Cortex of kidney (tissue), 1 donor: ENCODE results near the gene CACNA1B.
"Not testable (repeated sequence)": the region's sequence is repeated elsewhere in the genome, so short reads cannot be mapped to it uniquely, and the experiment has no call there.

Source experiments
- DNase-seq: peaks from one replicate; lab custom pipeline; 2025; lab: John Stamatoyannopoulos, UW

Gene CACNA1B

GRCh38 chr9:138015021-138015829 is 137.6 kb downstream of the CACNA1B start:
- no peak for DNase-seq

DNA sequence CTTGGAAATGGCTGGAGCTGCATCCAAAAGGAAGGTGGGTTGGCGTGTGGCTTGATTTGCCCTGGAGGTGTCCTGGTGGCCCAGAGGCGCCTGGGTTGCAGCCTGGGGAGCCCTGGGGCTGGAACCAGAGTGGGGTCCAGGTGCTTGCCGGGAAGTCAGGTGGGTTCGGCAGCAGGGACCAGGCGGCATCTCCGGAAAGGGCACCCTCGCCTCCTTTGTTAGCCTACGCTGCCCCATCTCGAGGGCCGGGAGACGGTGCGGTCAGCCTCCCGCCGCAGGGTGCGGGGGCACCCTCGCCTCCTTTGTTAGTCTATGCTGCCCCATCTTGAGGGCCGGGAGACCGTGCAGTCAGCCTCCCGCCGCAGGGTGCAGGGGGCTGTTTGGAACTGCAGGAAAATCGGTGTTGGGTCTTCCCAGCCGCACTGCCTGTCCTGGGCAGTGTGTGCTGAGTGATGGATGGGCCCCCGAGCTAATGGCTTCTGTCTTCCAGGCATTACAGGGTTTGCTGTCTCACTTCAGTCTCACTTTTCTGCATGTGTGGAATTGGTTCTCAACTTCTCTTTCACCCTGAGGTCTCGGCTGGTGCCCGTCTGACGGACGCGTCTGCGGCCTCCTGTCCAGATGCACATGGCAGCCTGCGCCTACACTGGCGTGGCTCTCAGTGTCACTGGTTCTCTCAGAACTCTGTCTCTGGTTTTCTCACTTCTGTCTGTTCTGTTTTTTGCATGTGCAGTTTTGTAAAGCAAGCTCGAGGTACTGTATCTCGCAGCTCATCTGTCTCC is 139.0 kb downstream of the CACNA1B start:
- DNase-seq = no peak

- DNase-seq = no peak
These were observed 139.6 kb downstream of the CACNA1B start for GRCh38 chr9:138017200-138017599.

- DNase-seq = not testable (repeated sequence)
These were observed 141.9 kb downstream of the CACNA1B start for GRCh38 chr9:138019514-138019913.

- DNase-seq = no peak
These were observed 142.7 kb downstream of the CACNA1B start for GRCh38 chr9:138020120-138020794.

DNA sequence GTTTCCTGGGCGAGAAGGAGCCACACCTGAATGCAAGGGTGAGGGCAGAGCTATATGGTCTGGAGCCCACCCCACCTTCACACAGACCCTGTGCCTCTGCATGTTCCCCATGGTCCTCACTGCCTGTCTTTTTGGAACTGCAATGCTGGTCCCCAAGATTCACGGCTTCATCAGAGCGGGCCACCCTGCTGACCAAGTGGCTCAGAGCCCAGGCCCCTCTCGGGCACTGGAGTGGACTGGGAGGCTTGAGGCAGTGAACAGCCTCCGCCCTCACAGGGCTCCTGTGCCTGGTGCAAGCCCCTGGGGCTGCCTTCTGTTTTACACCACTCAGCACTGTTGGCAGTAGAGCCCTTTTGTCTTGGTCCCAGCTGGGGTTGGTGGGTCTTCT is 143.2 kb downstream of the CACNA1B start:
- no peak for DNase-seq

- DNase-seq = no peak
These were observed 143.9 kb downstream of the CACNA1B start for GRCh38 chr9:138021251-138022056.

GRCh38 chr9:138022121-138022741 is 144.6 kb downstream of the CACNA1B start:
- DNase-seq = no peak

DNA sequence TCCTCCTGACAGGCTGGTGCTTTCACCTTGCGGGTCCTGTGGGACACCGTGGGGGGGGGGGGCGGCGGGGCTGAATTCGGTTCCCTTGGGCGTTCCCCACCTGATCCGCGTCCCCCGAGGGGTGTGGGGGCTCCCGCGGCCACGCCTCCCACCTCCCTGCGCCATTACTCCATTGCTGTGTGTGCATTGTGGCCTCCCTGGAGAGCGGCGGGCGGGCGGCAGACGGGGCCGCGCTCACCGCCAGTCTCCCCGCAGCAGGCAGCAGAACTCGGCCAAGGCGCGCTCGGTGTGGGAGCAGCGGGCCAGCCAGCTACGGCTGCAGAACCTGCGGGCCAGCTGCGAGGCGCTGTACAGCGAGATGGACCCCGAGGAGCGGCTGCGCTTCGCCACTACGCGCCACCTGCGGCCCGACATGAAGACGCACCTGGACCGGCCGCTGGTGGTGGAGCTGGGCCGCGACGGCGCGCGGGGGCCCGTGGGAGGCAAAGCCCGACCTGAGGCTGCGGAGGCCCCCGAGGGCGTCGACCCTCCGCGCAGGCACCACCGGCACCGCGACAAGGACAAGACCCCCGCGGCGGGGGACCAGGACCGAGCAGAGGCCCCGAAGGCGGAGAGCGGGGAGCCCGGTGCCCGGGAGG is 145.3 kb downstream of the CACNA1B start:
- no peak for DNase-seq

GRCh38 chr9:138023394-138024124 is 146.0 kb downstream of the CACNA1B start:
- no peak for DNase-seq

GRCh38 chr9:138024131-138024530 is 146.5 kb downstream of the CACNA1B start:
- DNase-seq = no peak

DNA sequence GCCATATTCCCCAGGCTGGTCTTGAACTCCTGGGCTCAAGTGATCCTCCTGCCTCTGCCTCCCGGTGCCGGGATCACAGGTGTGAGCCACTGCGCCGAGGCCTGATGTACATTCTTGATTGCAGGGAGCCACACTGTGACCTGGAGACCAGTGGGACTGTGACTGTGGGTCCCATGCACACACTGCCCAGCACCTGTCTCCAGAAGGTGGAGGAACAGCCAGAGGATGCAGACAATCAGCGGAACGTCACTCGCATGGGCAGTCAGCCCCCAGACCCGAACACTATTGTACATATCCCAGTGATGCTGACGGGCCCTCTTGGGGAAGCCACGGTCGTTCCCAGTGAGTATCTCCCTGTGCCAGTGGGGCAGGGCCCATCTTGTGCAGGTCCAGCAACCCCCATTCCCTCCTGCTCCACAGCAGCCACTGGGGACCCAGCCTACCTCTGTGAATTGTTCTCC is 147.3 kb downstream of the CACNA1B start:
- DNase-seq = no peak

GRCh38 chr9:138025417-138025816 is 147.8 kb downstream of the CACNA1B start:
- no peak for DNase-seq

DNA sequence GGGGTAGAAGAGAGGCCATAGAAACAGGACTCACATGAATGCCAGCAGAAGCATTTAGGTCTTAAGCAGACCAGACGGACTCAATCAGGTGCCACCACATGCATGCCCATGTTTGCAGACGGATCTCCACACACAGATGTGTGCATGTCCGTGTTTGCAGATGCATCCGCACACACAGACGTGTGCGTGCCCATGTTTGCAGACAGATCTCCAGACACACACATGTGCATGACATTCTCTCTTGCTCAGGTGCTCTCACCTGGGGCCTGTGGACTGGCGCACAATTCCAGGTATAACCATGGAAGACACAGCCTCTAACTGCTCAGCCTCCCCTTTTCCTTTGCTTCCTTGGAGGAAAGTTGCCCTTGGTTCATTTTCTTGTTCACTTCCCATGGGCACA is 148.3 kb downstream of the CACNA1B start:
- DNase-seq = no peak

DNA sequence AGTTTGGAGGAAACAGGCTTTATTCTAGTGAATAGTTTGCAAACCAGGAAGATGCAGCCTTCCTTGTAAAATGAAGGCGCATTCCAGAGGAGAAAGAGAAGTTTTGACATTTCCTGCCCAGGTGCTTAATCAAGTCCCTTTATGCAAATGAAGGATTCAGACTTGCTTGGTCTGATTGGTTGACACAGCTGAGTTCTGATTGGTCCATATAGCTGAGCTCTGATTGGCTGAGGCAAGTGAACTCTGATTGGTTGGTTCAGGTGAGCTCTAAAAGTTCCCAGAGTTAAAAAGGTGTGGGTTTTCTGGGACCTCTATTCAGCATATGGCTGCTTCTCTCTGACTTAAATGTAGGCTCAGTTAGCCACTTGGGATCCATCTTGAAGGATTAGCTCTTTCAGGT is 151.0 kb downstream of the CACNA1B start:
- no peak for DNase-seq

DNA sequence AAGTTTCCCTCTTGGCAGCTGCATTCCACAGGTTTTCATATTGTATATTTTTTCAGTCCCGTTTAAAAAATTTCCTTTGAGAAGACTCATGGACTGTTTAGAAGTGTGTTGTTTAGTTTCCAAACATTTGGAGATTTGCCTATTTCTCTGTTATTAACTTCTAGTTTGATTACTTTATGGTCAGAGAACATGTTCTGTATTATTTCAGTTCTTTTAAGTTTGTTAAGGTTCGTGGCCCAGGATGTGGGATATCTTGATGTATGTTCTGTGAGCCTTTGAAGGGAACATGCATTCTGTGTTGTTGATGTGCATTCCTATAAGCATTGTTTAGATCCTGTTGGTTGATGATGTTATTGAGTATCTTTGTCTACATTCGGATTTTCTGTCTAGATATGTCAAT is 153.6 kb downstream of the CACNA1B start:
- no peak for DNase-seq

DNA sequence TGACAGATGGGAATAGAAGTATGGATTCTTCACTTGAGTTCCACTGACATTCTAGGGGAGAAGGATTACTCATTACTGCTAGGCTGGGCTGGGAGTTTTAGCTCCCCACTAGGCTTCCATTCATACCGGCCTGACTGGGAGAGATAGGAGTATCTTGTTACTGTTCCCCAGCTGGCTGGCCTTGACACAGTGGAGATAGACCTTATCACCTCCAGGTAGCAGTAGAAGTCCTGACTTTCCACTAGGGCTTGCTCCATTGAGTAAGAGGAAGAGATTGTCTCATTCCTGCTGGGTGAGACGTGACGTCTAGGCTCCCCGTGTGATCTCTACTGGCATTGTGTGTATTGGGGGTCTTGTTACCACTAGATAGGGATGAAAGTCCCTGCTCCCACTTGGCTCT is 156.4 kb downstream of the CACNA1B start:
- no peak for DNase-seq

GRCh38 chr9:138037140-138037539 is 159.6 kb downstream of the CACNA1B start:
- no peak for DNase-seq

GRCh38 chr9:138038244-138038671 is 160.7 kb downstream of the CACNA1B start:
- DNase-seq = no peak
